Neural progenitor cell (in vitro differentiated cells): ENCODE measurements around the gene UNC13C. TPM values are rescaled to one million over a fixed set of nuclear protein-coding genes. Genes with fewer than 3 reads are reported as not detected.

Experiments
- DNase-seq: peaks from one replicate; pipeline ENCODE4 v3.0.0-alpha.2; 2016; ENCODE audit warnings: low spot score
- H2AFZ ChIP-seq: fragments of 200-600 bp; sonication (generic); replicated peaks from 2 replicates; pipeline ENCODE4 v1.6.1; 2016; ENCODE audit warnings: antibody characterized with exemption
- H3F3A ChIP-seq: fragments of 200-600 bp; sonication (generic); 2 replicates; pipeline ENCODE4 v1.6.1; 2016; ENCODE audit warnings: antibody characterized with exemption, low read depth
- H3K27ac ChIP-seq: fragments of 200-600 bp; sonication (generic); 2 replicates; pipeline ENCODE4 v1.5.1; 2016; ENCODE audit warnings: mild to moderate bottlenecking
- H3K27me3 ChIP-seq: fragments of 200-600 bp; sonication (generic); 2 replicates; pipeline ENCODE4 v1.6.1; 2016; ENCODE audit warnings: mild to moderate bottlenecking, moderate library complexity
- H3K36me3 ChIP-seq: fragments of 200-600 bp; sonication (generic); 2 replicates; pipeline ENCODE4 v1.5.1; 2016
- H3K4me1 ChIP-seq: fragments of 200-600 bp; sonication (generic); 2 replicates; pipeline ENCODE4 v1.6.1; 2016; ENCODE audit warnings: mixed run types
- H3K4me2 ChIP-seq: fragments of 200-600 bp; sonication (generic); 2 replicates; pipeline ENCODE4 v1.6.1; 2016
- H3K4me3 ChIP-seq: fragments of 200-600 bp; sonication (generic); 2 replicates; pipeline ENCODE4 v1.5.1; 2016
- H3K79me2 ChIP-seq: fragments of 200-600 bp; sonication (generic); 2 replicates; pipeline ENCODE4 v1.6.1; 2016; ENCODE audit warnings: low read depth
- H3K9ac ChIP-seq: fragments of 200-600 bp; sonication (generic); 2 replicates; pipeline ENCODE4 v1.6.1; 2016
- H3K9me3 ChIP-seq: fragments of 200-600 bp; sonication (generic); 2 replicates; pipeline ENCODE4 v1.5.1; 2016; ENCODE audit warnings: low read depth
- H4K20me1 ChIP-seq: fragments of 200-600 bp; sonication (generic); 2 replicates; pipeline ENCODE4 v1.6.1; 2016; ENCODE audit warnings: low read depth
- H3K27ac Mint-ChIP-seq: 3 replicates; pipeline ENCODE4 v1.8.0; 2021; ENCODE audit warnings: mixed read lengths
- H3K27me3 Mint-ChIP-seq: 2 replicates; pipeline ENCODE4 v1.8.0; 2022; ENCODE audit warnings: low read depth, mild to moderate bottlenecking, inconsistent platforms, moderate library complexity, mixed read lengths; ENCODE audit not compliant: insufficient read depth
- H3K36me3 Mint-ChIP-seq: 3 replicates; pipeline ENCODE4 v1.8.0; 2021; ENCODE audit warnings: mixed read lengths
- H3K4me1 Mint-ChIP-seq: 3 replicates; pipeline ENCODE4 v1.8.0; 2021; ENCODE audit warnings: mixed read lengths
- H3K4me3 Mint-ChIP-seq: 3 replicates; pipeline ENCODE4 v1.8.0; 2021; ENCODE audit warnings: mild to moderate bottlenecking, moderate library complexity, mixed read lengths
- H3K9me3 Mint-ChIP-seq: 3 replicates; pipeline ENCODE4 v1.8.0; 2020; ENCODE audit warnings: mixed read lengths
- CTCF ChIP-seq: fragments of 200-600 bp; sonication (generic); IDR thresholded peaks from 2 replicates; pipeline ENCODE4 v1.5.1; 2017; ENCODE audit warnings: antibody characterized with exemption, mild to moderate bottlenecking
- EZH2 ChIP-seq: fragments of 200-600 bp; sonication (generic); IDR thresholded peaks from 2 replicates; pipeline ENCODE4 v1.6.1; 2017; ENCODE audit warnings: antibody characterized with exemption, mild to moderate bottlenecking, moderate library complexity
- EZH2phosphoT487 ChIP-seq: fragments of 200-600 bp; sonication (generic); IDR thresholded peaks from 2 replicates; pipeline ENCODE4 v1.6.1; 2017; ENCODE audit warnings: antibody characterized with exemption
- total RNA-seq: library from RNA; depleted of rRNA; stranded (reverse); fragments of >200 nt; gene quantifications from 2 replicates; pipeline ENCODE4 v1.2.3, GENCODE V29; 2015; ENCODE audit warnings: low replicate concordance

Gene UNC13C
- total RNA-seq, 1 donor from 2014 or later = not detected

GRCh38 chr15:54517366-54517765 lies 539.1 kb downstream of the UNC13C start:
- Histone ChIP-seq H3K9me3 (peaks cover 25% of the 10 kb centered on the region), H3K36me3 (no peaks in the 10 kb centered on the region), H2AFZ (no peak overlapping the region), H3K4me3 (no peak overlapping the region), H3K27ac (no peak overlapping the region), H3K4me2 (no peak overlapping the region), H3F3A (no peaks in the 10 kb centered on the region), H3K79me2 (no peaks in the 10 kb centered on the region), H3K4me1 (no peaks in the 10 kb centered on the region), H3K9ac (no peak overlapping the region), H3K27me3 (no peaks in the 10 kb centered on the region), H4K20me1 (no peaks in the 10 kb centered on the region)
- Mint-ChIP-seq H3K27ac (no peak overlapping the region), H3K4me3 (no peak overlapping the region), H3K9me3 (no peaks in the 10 kb centered on the region), H3K4me1 (no peaks in the 10 kb centered on the region), H3K27me3 (no peaks in the 10 kb centered on the region), H3K36me3 (no peaks in the 10 kb centered on the region)
- no peak for TF ChIP-seq EZH2phosphoT487
- TF ChIP-seq EZH2 = no peak
- no peak for TF ChIP-seq CTCF
- no peak for DNase-seq

GRCh38 chr15:54518156-54518882 lies 540.1 kb downstream of the UNC13C start:
- Mint-ChIP-seq H3K4me1 (no peaks in the 10 kb centered on the region), H3K4me3 (no peak overlapping the region), H3K27ac (no peak overlapping the region), H3K27me3 (no peaks in the 10 kb centered on the region), H3K9me3 (no peaks in the 10 kb centered on the region), H3K36me3 (no peaks in the 10 kb centered on the region)
- Histone ChIP-seq H3K4me2 (no peak overlapping the region), H3K9ac (no peak overlapping the region), H2AFZ (no peak overlapping the region), H4K20me1 (no peaks in the 10 kb centered on the region), H3K79me2 (no peaks in the 10 kb centered on the region), H3K27me3 (no peaks in the 10 kb centered on the region), H3K27ac (no peak overlapping the region), H3K9me3 (peaks cover 27% of the 10 kb centered on the region), H3F3A (no peaks in the 10 kb centered on the region), H3K36me3 (no peaks in the 10 kb centered on the region), H3K4me3 (no peak overlapping the region), H3K4me1 (no peaks in the 10 kb centered on the region)
- TF ChIP-seq CTCF (no peak), EZH2 (no peak), EZH2phosphoT487 (no peak)
- DNase-seq = no peak

- TF ChIP-seq CTCF (no peak), EZH2 (no peak)
- no peak overlapping the region for H3K27ac ChIP-seq
- H3K9me3 ChIP-seq = peaks cover 34% of the 10 kb centered on the region
- Mint-ChIP-seq H3K4me3 (no peak overlapping the region), H3K36me3 (no peaks in the 10 kb centered on the region), H3K27ac (no peak overlapping the region), H3K27me3 (no peaks in the 10 kb centered on the region), H3K9me3 (no peaks in the 10 kb centered on the region), H3K4me1 (no peaks in the 10 kb centered on the region)
- no peak overlapping the region for H3K9ac ChIP-seq
- H2AFZ ChIP-seq = no peak overlapping the region
- no peaks in the 10 kb centered on the region for H4K20me1 ChIP-seq
- H3K27me3 ChIP-seq = no peaks in the 10 kb centered on the region
- H3K4me3 ChIP-seq = no peak overlapping the region
- no peaks in the 10 kb centered on the region for H3K4me1 ChIP-seq
- no peak for DNase-seq
- no peaks in the 10 kb centered on the region for H3F3A ChIP-seq
- H3K4me2 ChIP-seq = no peak overlapping the region
- no peaks in the 10 kb centered on the region for H3K79me2 ChIP-seq
- H3K36me3 ChIP-seq = no peaks in the 10 kb centered on the region
Measured at GRCh38 chr15:54519577-54519976, 541.3 kb downstream of the UNC13C start.
